GM18498 (cell line): ENCODE measurements around the gene ZFYVE9.
"Not testable (repeated sequence)": the region's sequence is repeated elsewhere in the genome, so short reads cannot be mapped to it uniquely, and the experiment has no call there.

Experiments used
- ATAC-seq: cut with Tn5 transposase; IDR thresholded peaks from one replicate; pipeline ENCODE4 v1.9.1; 2021; ENCODE audit warnings: mild to moderate bottlenecking, moderate library complexity; ENCODE audit not compliant: unreplicated experiment

ZFYVE9 gene

GRCh38 chr1:52150946-52151345 lies 9.1 kb downstream of the ZFYVE9 start:
- ATAC-seq = no peak

- ATAC-seq = no peak
These were observed 10.7 kb downstream of the ZFYVE9 start for GRCh38 chr1:52152572-52152971.

- no peak for ATAC-seq
These were observed 11.1 kb downstream of the ZFYVE9 start for GRCh38 chr1:52153010-52153409.

GRCh38 chr1:52153898-52154297 lies 12.0 kb downstream of the ZFYVE9 start:
- no peak for ATAC-seq

GRCh38 chr1:52156460-52156859 lies 14.6 kb downstream of the ZFYVE9 start:
- ATAC-seq = no peak

- no peak for ATAC-seq
These were observed 15.7 kb downstream of the ZFYVE9 start for GRCh38 chr1:52157582-52157981.

- ATAC-seq = no peak
These were observed 16.3 kb downstream of the ZFYVE9 start for GRCh38 chr1:52158218-52158617.

- no peak for ATAC-seq
These were observed 17.3 kb downstream of the ZFYVE9 start for GRCh38 chr1:52159033-52159789.

- ATAC-seq = no peak
These were observed 21.1 kb downstream of the ZFYVE9 start for GRCh38 chr1:52162947-52163346.

GRCh38 chr1:52164604-52165003 lies 22.7 kb downstream of the ZFYVE9 start:
- no peak for ATAC-seq

GRCh38 chr1:52166996-52167753 lies 25.3 kb downstream of the ZFYVE9 start:
- no peak for ATAC-seq

- no peak for ATAC-seq
These were observed 26.6 kb downstream of the ZFYVE9 start for GRCh38 chr1:52168373-52169080.

- not testable (repeated sequence) for ATAC-seq
These were observed 29.3 kb downstream of the ZFYVE9 start for GRCh38 chr1:52171149-52171548.

GRCh38 chr1:52179073-52179472 lies 37.2 kb downstream of the ZFYVE9 start:
- ATAC-seq = no peak

- no peak for ATAC-seq
These were observed 38.3 kb downstream of the ZFYVE9 start for GRCh38 chr1:52180176-52180575.

- ATAC-seq = not testable (repeated sequence)
These were observed 39.9 kb downstream of the ZFYVE9 start for GRCh38 chr1:52181759-52182158.

- not testable (repeated sequence) for ATAC-seq
These were observed 40.4 kb downstream of the ZFYVE9 start for GRCh38 chr1:52182328-52182727.

GRCh38 chr1:52182874-52183400 lies 41.0 kb downstream of the ZFYVE9 start:
- no peak for ATAC-seq

- ATAC-seq = no peak
These were observed 44.6 kb downstream of the ZFYVE9 start for GRCh38 chr1:52186449-52186848.

- ATAC-seq = no peak
These were observed 48.1 kb downstream of the ZFYVE9 start for GRCh38 chr1:52189898-52190480.
